Subcutaneous adipose tissue (tissue), 4 donors: ENCODE results near the gene LSM14B. TPM values are rescaled to one million over a fixed set of nuclear protein-coding genes. Genes with fewer than 3 reads are reported as not detected.

ENCODE experiments used
- total RNA-seq, 4 donors: library from RNA; depleted of rRNA; stranded (reverse); fragments of >200 nt; gene quantifications; one replicate each; pipeline ENCODE4 v1.1.0, GENCODE V29; 2016
- TF ChIP-seq, protein P1 (sequence below): fragments of 450-650 bp; IDR thresholded peaks from one replicate; pipeline ENCODE4 v1.5.1; 2016; ENCODE audit warnings: low read depth, mild to moderate bottlenecking, control low read depth, antibody characterized with exemption, moderate library complexity

Gene LSM14B
- total RNA-seq, 4 donors from 2014 or later, result 18.3 to 33.0 (median 20.1) TPM

GRCh38 chr20:62151835-62152364, 29.6 kb downstream of the LSM14B start:
- TF ChIP-seq, protein P1, sequence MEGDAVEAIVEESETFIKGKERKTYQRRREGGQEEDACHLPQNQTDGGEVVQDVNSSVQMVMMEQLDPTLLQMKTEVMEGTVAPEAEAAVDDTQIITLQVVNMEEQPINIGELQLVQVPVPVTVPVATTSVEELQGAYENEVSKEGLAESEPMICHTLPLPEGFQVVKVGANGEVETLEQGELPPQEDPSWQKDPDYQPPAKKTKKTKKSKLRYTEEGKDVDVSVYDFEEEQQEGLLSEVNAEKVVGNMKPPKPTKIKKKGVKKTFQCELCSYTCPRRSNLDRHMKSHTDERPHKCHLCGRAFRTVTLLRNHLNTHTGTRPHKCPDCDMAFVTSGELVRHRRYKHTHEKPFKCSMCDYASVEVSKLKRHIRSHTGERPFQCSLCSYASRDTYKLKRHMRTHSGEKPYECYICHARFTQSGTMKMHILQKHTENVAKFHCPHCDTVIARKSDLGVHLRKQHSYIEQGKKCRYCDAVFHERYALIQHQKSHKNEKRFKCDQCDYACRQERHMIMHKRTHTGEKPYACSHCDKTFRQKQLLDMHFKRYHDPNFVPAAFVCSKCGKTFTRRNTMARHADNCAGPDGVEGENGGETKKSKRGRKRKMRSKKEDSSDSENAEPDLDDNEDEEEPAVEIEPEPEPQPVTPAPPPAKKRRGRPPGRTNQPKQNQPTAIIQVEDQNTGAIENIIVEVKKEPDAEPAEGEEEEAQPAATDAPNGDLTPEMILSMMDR, result no peak

- TF ChIP-seq, protein P1, result no peak
Observed at GRCh38 chr20:62155428-62156253, 33.4 kb downstream of the LSM14B start.

- TF ChIP-seq, protein P1, result no peak
Observed at GRCh38 chr20:62156254-62156556, 33.9 kb downstream of the LSM14B start.

GRCh38 chr20:62156592-62157386, 34.5 kb downstream of the LSM14B start:
- TF ChIP-seq, protein P1, result no peak

DNA sequence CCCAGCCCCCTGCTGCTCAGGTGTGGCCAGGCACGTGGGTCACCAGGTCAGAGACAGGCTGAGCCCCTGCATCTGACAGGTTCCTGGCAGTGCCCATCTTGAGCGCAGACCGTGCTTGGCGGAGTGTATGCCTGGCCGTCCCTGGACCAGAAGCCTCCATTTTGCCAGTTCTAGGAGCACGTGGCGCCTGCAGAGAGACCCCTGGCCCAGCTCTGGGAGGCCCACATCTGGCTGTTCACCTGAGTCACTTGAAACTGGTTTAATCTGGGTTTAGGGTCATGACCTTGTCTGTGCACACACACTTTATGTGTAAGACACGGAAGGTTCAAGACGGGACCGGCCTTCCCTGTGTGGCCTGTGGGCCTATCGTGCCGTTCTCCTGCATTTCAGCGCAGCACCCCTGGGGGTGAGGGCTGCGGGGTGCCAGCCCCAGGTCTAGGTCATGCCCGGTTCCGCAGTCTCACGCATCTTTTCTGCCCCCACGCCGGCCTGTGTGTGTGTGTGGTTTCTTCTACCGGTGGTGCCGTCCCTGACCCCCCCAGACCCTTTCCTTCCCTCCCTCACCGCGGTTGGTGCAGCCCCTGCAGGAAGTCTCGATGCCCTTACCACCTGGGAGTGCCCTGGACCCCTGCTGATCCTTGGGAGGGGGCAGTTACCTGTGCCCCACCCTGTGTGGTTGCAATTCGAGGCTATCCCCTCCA, 35.3 kb downstream of the LSM14B start:
- TF ChIP-seq, protein P1, result no peak

DNA sequence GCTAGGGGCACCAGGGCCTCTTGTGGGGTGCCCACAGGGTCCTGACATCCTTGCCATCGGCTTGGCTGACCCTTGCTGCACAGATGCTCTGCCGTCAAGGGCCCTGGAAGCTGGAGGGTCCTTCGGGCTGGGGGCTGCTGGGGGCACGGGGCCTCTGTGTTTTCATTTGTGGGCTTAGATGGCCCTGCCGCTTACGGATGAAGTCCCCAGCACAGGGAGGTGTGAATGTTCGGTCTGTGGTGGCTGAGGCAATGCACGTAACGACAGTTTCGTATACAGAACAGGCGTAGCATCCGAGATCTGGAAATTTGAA, 35.8 kb downstream of the LSM14B start:
- TF ChIP-seq, protein P1, result no peak

DNA sequence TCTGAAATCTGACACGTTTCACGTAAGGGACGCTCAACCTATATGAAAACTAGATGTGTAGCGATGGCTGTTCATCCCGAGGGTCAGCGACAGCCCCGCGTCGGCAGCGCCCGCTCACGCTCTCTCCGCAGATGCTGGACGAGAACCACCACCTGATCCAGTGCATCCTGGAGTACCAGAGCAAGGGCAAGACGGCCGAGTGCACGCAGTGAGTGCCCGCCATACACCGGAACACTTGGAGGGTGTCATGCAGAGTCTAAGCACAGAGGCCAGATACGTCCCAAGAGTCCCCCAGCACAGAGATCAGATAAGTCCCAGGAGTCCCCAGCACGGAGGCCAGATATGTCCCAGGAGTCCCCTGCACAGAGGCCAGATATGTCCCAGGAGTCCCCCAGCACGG, 36.3 kb downstream of the LSM14B start:
- TF ChIP-seq, protein P1, result no peak
